Right lobe of liver (tissue), 6 donors: Measurements from ENCODE around the gene CTNND1. TPM values are rescaled to one million over a fixed set of nuclear protein-coding genes. Genes with fewer than 3 reads are reported as not detected.
A peak's percentile ranks its signal among the peaks of the same experiment; 100 is the strongest.

ENCODE experiments used
- ATAC-seq, 4 donors: fragments of 200-7000 bp; cut with Tn5 transposase; one replicate each; pipeline ENCODE4 v1.9.1; 2020; ENCODE audit warnings: mild to moderate bottlenecking in 4 of 4, moderate library complexity in 4 of 4
- DNase-seq, 3 donors: peaks; one replicate each; pipeline ENCODE4 v3.0.0-alpha.2; 2020
- H3K27ac ChIP-seq, 3 donors: fragments of 200-600 bp; one replicate each; pipeline ENCODE4 v1.8.0; 2022
- H3K27me3 ChIP-seq, 2 donors: fragments of 200-600 bp; one replicate each; pipeline ENCODE4 v1.8.0; 2022
- H3K36me3 ChIP-seq, 4 donors: fragments of 200-600 bp; sonication (generic) in 1 of 4; one replicate each; pipeline versions ENCODE4 v1.5.1 to v1.8.0; 2017 to 2022; ENCODE audit warnings: control low read depth in 1 of 4
- H3K4me1 ChIP-seq, 4 donors: fragments of 200-600 bp; sonication (generic) in 1 of 4; one replicate each; pipeline versions ENCODE4 v1.5.1 to v1.8.0; 2017 to 2022; ENCODE audit warnings: control low read depth in 1 of 4
- H3K4me3 ChIP-seq, 3 donors: fragments of 200-600 bp; one replicate each; pipeline ENCODE4 v1.8.0; 2022
- H3K9me3 ChIP-seq, 4 donors: fragments of 200-600 bp; sonication (generic) in 1 of 4; one replicate each; pipeline versions ENCODE4 v1.5.1 to v1.8.0; 2017 to 2022; ENCODE audit warnings: control low read depth in 1 of 4
- CTCF ChIP-seq, 4 donors: fragments of 200-600 bp in 3 of 4; fragments of 450-650 bp in 1 of 4; IDR thresholded peaks; one replicate each; pipeline versions ENCODE4 v1.5.1 to v1.8.0; 2016 to 2022; ENCODE audit warnings: antibody characterized with exemption in 4 of 4, mild to moderate bottlenecking in 2 of 4
- POLR2A ChIP-seq: fragments of 450-650 bp; IDR thresholded peaks from one replicate; pipeline ENCODE4 v1.6.1; 2017; ENCODE audit warnings: antibody characterized with exemption, mild to moderate bottlenecking
- WGBS: methylation state at CpG from one replicate; pipeline ENCODE4 v1.1.6; 2018; ENCODE audit warnings: low coverage, low lambda C conversion rate; ENCODE audit not compliant: insufficient coverage; ENCODE audit errors: missing lambda C conversion rate; 5-methylcytosine and 5-hydroxymethylcytosine counted together
- intact Hi-C, 2 donors: fragments of 100-400 bp; cut with DNase I; formaldehyde crosslinking; loops; one replicate each; pipeline versions ENCODE4 v1.11.2 to v1.14.1; 2022
- total RNA-seq, 6 experiments: library from RNA; depleted of rRNA in 2 of 6; stranded (reverse); fragments of >200 nt in 2 of 6; fragmentation: NEBNext Ultra II Directional in 3 of 6; extraction: Animal tissue kit (Norgen Biotek cat#: 25700) in 3 of 6; gene quantifications; one replicate each; pipeline versions ENCODE4 v1.1.0 to v1.2.4, GENCODE V29; 2016 to 2023
- donor health status: DM: no; HTN: yes; CAD: no.
- donor health status: DM: no; HTN: no; CAD: no.
- donor health status: DM: no; HTN: no; CAD: no.
- donor health status: DM: no; HTN: yes; CAD: no.
- donor health status: DM: no; HTN: yes; CAD: no.

Gene CTNND1
- total RNA-seq, 6 experiments from 2014 or later, result 62.3 to 123 (median 97.8) TPM

- Histone ChIP-seq H3K4me3 (no peak overlapping the region), H3K27ac (peak overlapping the region in 2 of 3 donors; percentile 14 to 52), H3K36me3 (peaks cover 0 to 32% (median 18%) of the 10 kb centered on the region in 4 donors), H3K9me3 (no peaks in the 10 kb centered on the region), H3K4me1 (peaks cover 0 to 48% (median 21%) of the 10 kb centered on the region in 4 donors), H3K27me3 (no peaks in the 10 kb centered on the region)
- peak; percentile 50 to 73 (median 60) for ATAC-seq
- intact Hi-C loops, result no loop called here
- TF ChIP-seq CTCF (IDR thresholded peaks at IDR 0.05) (no peak), POLR2A (no peak)
- no peak for DNase-seq
These were observed 31.3 kb downstream of the CTNND1 start for GRCh38 chr11:57792870-57793269.

GRCh38 chr11:57793351-57794115 is 31.9 kb downstream of the CTNND1 start:
- peak overlapping the region in 1 of 3 donors; percentile 14 for H3K27ac ChIP-seq
- H3K36me3 ChIP-seq, result peaks cover 0 to 33% (median 18%) of the 10 kb centered on the region in 4 donors
- intact Hi-C loops, result no loop called here
- DNase-seq (no peak), ATAC-seq (no peak)
- no peaks in the 10 kb centered on the region for H3K27me3 ChIP-seq
- no peak overlapping the region for H3K4me3 ChIP-seq
- H3K4me1 ChIP-seq, result peaks cover 1 to 47% (median 21%) of the 10 kb centered on the region in 4 donors
- TF ChIP-seq CTCF (IDR thresholded peaks at IDR 0.05) (no peak), POLR2A (no peak)
- WGBS, result 55% methylated on average over 8 of the region's 8 CpGs
- no peaks in the 10 kb centered on the region for H3K9me3 ChIP-seq

- ATAC-seq (peak; percentile 76 to 82 (median 80)), DNase-seq (peak; percentile 59 to 87 (median 75))
- H3K27ac ChIP-seq, result peak overlapping the region in 2 of 3 donors; percentile 19 to 47
- H3K9me3 ChIP-seq, result no peaks in the 10 kb centered on the region
- no peak overlapping the region for H3K4me3 ChIP-seq
- H3K4me1 ChIP-seq, result peaks cover 0 to 31% (median 17%) of the 10 kb centered on the region in 4 donors
- TF ChIP-seq CTCF (IDR thresholded peaks at IDR 0.05) (no peak), POLR2A (peak; percentile 20)
- WGBS, result no CpG with 5 or more reads among the region's 1 CpG
- peaks cover 0 to 59% (median 35%) of the 10 kb centered on the region in 4 donors for H3K36me3 ChIP-seq
- no peaks in the 10 kb centered on the region for H3K27me3 ChIP-seq
- intact Hi-C loops, result no loop called here
These were observed 37.4 kb downstream of the CTNND1 start for GRCh38 chr11:57798905-57799559.

- TF ChIP-seq CTCF (IDR thresholded peaks at IDR 0.05) (peak; percentile 87 to 99 (median 90)), POLR2A (no peak)
- WGBS, result 47% methylated on average over 4 of the region's 4 CpGs
- no peak overlapping the region for H3K4me3 ChIP-seq
- H3K9me3 ChIP-seq, result no peaks in the 10 kb centered on the region
- no peaks in the 10 kb centered on the region for H3K27me3 ChIP-seq
- peaks cover 0 to 31% (median 17%) of the 10 kb centered on the region in 4 donors for H3K4me1 ChIP-seq
- H3K36me3 ChIP-seq, result peaks cover 0 to 63% (median 41%) of the 10 kb centered on the region in 4 donors
- peak; percentile 88 to 94 (median 91) for ATAC-seq
- H3K27ac ChIP-seq, result peak overlapping the region in 2 of 3 donors; percentile 35 to 47
- DNase-seq, result no peak
- intact Hi-C loops, result loop anchor here in 1 of 2 donors (5.0 kb wide), 1 partner anchor 48 kb away; the partner anchor contains the start of gene BTBD18
These were observed 39.0 kb downstream of the CTNND1 start for GRCh38 chr11:57800444-57801182.
